ENCODE data around the gene PHF20.
"Not testable (repeated sequence)": the region's sequence is repeated elsewhere in the genome, so short reads cannot be mapped to it uniquely, and the experiment has no call there.

Gene PHF20

GRCh38 chr20:35950093-35950492 lies 178.3 kb downstream of the PHF20 start:
- TF ChIP-seq, protein P1, sequence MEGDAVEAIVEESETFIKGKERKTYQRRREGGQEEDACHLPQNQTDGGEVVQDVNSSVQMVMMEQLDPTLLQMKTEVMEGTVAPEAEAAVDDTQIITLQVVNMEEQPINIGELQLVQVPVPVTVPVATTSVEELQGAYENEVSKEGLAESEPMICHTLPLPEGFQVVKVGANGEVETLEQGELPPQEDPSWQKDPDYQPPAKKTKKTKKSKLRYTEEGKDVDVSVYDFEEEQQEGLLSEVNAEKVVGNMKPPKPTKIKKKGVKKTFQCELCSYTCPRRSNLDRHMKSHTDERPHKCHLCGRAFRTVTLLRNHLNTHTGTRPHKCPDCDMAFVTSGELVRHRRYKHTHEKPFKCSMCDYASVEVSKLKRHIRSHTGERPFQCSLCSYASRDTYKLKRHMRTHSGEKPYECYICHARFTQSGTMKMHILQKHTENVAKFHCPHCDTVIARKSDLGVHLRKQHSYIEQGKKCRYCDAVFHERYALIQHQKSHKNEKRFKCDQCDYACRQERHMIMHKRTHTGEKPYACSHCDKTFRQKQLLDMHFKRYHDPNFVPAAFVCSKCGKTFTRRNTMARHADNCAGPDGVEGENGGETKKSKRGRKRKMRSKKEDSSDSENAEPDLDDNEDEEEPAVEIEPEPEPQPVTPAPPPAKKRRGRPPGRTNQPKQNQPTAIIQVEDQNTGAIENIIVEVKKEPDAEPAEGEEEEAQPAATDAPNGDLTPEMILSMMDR (IDR thresholded peaks at IDR 0.05), result no peak
- no peak for DNase-seq (ENCODE audit: low spot score)
- Histone ChIP-seq H3K4me3 (no peak overlapping the region), H3K27ac (no peak overlapping the region)

DNA sequence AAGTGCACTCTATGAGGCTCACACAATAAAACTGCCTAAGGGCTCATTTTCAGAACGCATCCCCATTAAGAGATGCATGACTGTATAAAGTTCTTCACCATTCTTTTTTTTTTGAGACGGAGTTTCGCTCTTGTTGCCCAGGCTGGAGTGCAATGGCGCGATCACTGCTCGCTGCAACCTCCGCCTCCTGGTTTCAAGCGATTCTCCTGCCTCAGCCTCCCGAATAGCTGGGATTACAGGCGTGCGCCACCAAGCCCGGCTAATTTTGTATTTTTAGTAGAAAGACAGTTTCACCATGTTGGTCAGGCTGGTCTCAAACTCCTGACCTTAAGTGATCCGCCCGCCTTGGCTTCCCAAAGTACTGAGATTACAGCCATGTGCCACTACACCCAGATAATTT lies 180.3 kb downstream of the PHF20 start:
- Histone ChIP-seq H3K27ac (peak overlapping the region in 1 of 2 donors; percentile 99), H3K4me3 (peak overlapping the region; percentile 96)
- DNase-seq (ENCODE audit: low spot score), result not testable (repeated sequence)

DNA sequence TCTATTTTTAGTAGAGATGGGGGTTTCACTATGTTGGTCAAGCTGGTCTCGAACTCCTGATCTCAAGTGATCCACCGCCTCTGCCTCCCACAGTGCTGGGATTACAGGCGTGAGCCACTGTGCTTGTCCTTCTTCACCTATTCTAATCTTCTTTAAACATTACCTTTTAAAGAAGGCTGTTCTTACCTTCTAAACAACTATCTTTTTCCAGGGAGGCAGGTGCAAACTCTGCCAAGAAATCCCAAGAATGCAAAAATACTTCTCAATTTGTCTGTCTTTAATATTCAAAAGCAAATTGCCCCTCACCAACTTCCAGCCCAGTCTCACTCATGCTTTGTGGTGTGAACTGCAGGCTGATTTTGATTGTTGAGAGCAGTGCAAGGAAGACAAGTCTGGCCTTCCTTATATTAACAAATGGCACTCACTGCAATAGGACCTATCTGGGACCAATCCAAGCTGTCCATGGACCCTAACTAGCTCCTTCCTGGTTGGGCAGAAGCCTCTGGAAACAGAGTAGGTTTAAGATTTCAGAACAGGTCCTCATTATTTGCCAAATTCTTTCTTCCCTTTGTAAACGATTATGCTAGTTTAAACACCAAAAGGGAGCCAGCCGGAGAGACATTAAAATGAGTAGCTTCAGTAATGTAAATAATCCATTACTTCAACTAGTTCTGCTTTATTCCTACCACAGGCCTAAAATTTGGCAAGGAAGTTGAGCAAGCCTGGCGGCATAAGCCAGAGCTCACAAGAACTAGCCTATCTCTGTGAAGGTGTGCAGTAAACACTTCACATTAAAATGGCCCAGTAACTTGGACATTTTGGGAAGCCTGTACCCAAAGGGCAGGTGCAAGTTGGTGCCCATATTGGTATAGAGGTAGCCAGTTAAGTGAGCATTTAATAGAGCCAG lies 180.9 kb downstream of the PHF20 start:
- H3K4me3 ChIP-seq, result peak overlapping the region; percentile 96
- no peak for DNase-seq (ENCODE audit: low spot score)

GRCh38 chr20:35953387-35954199 lies 181.8 kb downstream of the PHF20 start:
- TF ChIP-seq, protein P1 (IDR thresholded peaks at IDR 0.05), result no peak
- peak; percentile 84 for DNase-seq (ENCODE audit: low spot score)
- peak overlapping the region; percentile 93 to 99 for H3K27ac ChIP-seq
- H3K4me3 ChIP-seq, result peak overlapping the region; percentile 96

More for the DNA sequence above, 180.9 kb downstream of the PHF20 start:
- TF ChIP-seq, protein P1 (IDR thresholded peaks at IDR 0.05), result no peak
- peak overlapping the region; percentile 93 to 99 for H3K27ac ChIP-seq

GRCh38 chr20:35954200-35954906 lies 182.5 kb downstream of the PHF20 start, which contains the start of gene SCAND1:
TSS of gene SCAND1 (minus strand) at chr20:35954502. CDS start at chr20:35954284, 218 bp downstream.
- Histone ChIP-seq H3K4me3 (peak within 1 kb of the TSS; percentile 96), H3K27ac (peak within 1 kb of the TSS; percentile 93 to 99)
- TF ChIP-seq, protein P1 (IDR thresholded peaks at IDR 0.05), result peak; percentile 93
- peak; percentile 96 for DNase-seq (ENCODE audit: low spot score)

- TF ChIP-seq, protein P1 (IDR thresholded peaks at IDR 0.05), result no peak
- DNase-seq (ENCODE audit: low spot score), result no peak
- Histone ChIP-seq H3K27ac (peak overlapping the region; percentile 93 to 99), H3K4me3 (peak overlapping the region; percentile 96)
Measured at GRCh38 chr20:35954907-35955251, 183.1 kb downstream of the PHF20 start.

GRCh38 chr20:35956616-35957015 lies 184.8 kb downstream of the PHF20 start:
- H3K27ac ChIP-seq, result no peak overlapping the region
- DNase-seq (ENCODE audit: low spot score), result no peak
- TF ChIP-seq, protein P1 (IDR thresholded peaks at IDR 0.05), result no peak

GRCh38 chr20:35959291-35959690 lies 187.5 kb downstream of the PHF20 start:
- not testable (repeated sequence) for DNase-seq (ENCODE audit: low spot score); H3K27ac ChIP-seq; H3K4me3 ChIP-seq

More at GRCh38 chr20:35956616-35957015, 184.8 kb downstream of the PHF20 start:
- H3K4me3 ChIP-seq, result no peak overlapping the region
